RWPE1 (cell line): ENCODE measurements around the gene SHISA9.

Source experiments
- CTCF ChIA-PET: fragments of 350-600 bp; sonication (Branson Sonifier 250); formaldehyde crosslinking; extraction: SDS; loops from one replicate; lab custom pipeline; 2021; lab: Yijun Ruan, JAX
- POLR2A ChIA-PET: fragments of 400-600 bp; formaldehyde crosslinking; extraction: SDS; loops from one replicate; lab custom pipeline; 2020; ENCODE audit warnings: antibody characterized with exemption; ENCODE audit not compliant: low non-redundant PET; lab: Yijun Ruan, JAX
- DNase-seq: peaks from one replicate; pipeline ENCODE4 v3.0.0; 2012; ENCODE audit warnings: low spot score
- H3K27ac ChIP-seq: fragments of 450-650 bp; 2 replicates; pipeline ENCODE4 v1.5.1; 2017
- TF ChIP-seq, protein P1 (sequence below): fragments of 450-650 bp; conservative IDR thresholded peaks from 2 replicates; pipeline ENCODE4 v1.5.1; 2017; ENCODE audit warnings: low read depth, mild to moderate bottlenecking

Gene SHISA9

GRCh38 chr16:13146829-13147228 is 245.4 kb downstream of the SHISA9 start:
- CTCF ChIA-PET, result no interaction called here
- POLR2A ChIA-PET, result no interaction called here
- H3K27ac ChIP-seq, result no peak overlapping the region
- no peak for DNase-seq
- TF ChIP-seq, protein P1, sequence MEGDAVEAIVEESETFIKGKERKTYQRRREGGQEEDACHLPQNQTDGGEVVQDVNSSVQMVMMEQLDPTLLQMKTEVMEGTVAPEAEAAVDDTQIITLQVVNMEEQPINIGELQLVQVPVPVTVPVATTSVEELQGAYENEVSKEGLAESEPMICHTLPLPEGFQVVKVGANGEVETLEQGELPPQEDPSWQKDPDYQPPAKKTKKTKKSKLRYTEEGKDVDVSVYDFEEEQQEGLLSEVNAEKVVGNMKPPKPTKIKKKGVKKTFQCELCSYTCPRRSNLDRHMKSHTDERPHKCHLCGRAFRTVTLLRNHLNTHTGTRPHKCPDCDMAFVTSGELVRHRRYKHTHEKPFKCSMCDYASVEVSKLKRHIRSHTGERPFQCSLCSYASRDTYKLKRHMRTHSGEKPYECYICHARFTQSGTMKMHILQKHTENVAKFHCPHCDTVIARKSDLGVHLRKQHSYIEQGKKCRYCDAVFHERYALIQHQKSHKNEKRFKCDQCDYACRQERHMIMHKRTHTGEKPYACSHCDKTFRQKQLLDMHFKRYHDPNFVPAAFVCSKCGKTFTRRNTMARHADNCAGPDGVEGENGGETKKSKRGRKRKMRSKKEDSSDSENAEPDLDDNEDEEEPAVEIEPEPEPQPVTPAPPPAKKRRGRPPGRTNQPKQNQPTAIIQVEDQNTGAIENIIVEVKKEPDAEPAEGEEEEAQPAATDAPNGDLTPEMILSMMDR, result no peak

DNA sequence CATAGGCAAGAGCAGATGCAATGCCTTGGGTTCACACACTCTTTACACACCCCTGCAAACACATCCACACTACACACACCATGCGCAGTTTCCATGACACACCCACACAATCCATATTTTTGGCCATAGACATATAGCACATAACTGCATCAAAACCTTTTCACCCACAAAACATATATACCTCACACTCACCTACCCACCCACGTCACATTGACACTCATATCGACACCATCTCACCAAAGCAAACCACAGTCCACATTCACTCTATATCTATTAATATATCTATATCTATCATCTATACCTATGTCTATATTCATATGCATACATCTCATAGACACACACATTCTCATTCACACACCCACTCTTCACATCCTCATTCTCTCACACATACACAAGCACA is 246.9 kb downstream of the SHISA9 start:
- H3K27ac ChIP-seq, result no peak overlapping the region
- ChIA-PET CTCF (no interaction called here), POLR2A (no interaction called here)
- TF ChIP-seq, protein P1, result no peak
- DNase-seq, result no peak

DNA sequence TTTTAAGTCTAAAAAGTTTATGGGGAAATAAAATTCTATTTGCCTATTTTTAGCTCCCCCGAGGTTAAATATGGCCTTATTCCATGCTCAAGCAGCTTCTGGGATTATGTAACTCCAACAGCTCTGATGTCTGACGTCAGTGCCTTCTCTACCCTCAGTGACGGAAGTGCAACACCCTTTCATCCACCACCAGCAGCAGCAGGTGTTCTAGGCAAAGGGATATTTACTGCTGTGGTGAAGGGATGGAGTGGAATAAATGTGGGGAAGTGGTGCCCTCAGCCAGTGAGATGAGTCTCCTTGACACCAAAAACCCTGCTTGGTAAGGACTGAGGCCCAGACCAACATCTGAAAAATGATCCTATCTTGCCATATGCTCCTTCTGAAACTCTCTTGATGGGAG is 247.4 kb downstream of the SHISA9 start:
- DNase-seq, result no peak
- H3K27ac ChIP-seq, result no peak overlapping the region
- ChIA-PET POLR2A (no interaction called here), CTCF (no interaction called here)
- TF ChIP-seq, protein P1, result no peak

DNA sequence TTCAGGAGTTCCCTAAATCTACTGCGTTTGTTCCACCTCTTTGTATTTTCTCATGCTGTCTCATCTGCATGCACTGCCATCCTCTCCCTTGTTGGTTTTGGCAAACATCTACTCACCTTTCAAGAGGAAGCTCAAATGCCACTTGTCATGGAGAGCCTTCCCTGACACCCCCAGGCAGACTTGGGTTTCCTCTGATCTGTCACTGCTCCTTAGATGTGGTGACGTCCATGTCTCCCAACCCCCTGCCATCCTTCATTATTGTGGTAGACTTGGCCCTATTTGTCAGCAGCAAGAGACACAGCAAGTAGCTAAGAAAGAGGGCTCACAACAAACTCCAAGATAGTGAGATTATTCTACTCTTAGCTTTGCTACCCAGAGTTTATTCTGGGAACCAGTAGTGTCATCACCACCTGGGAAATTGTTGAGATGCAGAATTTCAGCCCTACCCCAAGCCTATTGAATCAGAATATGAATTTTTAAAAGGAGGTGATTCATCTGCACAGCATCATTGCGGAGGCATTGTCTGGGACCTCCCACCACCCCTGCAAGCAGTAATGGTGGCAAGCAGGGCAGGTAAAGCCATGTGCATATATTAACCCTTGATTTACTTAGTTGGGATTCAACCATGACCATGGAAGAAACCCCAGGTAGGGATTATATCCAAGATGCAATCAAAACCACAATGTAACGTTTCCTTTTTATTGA is 248.9 kb downstream of the SHISA9 start:
- no peak for DNase-seq
- CTCF ChIA-PET, result no interaction called here
- no peak overlapping the region for H3K27ac ChIP-seq
- POLR2A ChIA-PET, result no interaction called here
- TF ChIP-seq, protein P1, result no peak

- TF ChIP-seq, protein P1, result no peak
- no peak for DNase-seq
- POLR2A ChIA-PET, result no interaction called here
- CTCF ChIA-PET, result interaction anchor here (0.6 kb wide), 1 partner anchor 207 kb away, joined by 3 read pairs; no protein-coding TSS in a partner anchor
- H3K27ac ChIP-seq, result no peak overlapping the region
Observed at GRCh38 chr16:13153696-13154095, 252.3 kb downstream of the SHISA9 start.

- no peak overlapping the region for H3K27ac ChIP-seq
- DNase-seq, result no peak
- POLR2A ChIA-PET, result no interaction called here
- TF ChIP-seq, protein P1, result no peak
- CTCF ChIA-PET, result no interaction called here
Observed at GRCh38 chr16:13154799-13155198, 253.4 kb downstream of the SHISA9 start.
